HG02759 (cell line): ENCODE results near the gene HES5.
"Not testable (repeated sequence)": the region's sequence is repeated elsewhere in the genome, so short reads cannot be mapped to it uniquely, and the experiment has no call there.

Experiments
- ATAC-seq: cut with Tn5 transposase; IDR thresholded peaks from one replicate; pipeline ENCODE4 v1.9.1; 2021; ENCODE audit warnings: mild to moderate bottlenecking, moderate library complexity; ENCODE audit not compliant: unreplicated experiment

HES5 gene

DNA sequence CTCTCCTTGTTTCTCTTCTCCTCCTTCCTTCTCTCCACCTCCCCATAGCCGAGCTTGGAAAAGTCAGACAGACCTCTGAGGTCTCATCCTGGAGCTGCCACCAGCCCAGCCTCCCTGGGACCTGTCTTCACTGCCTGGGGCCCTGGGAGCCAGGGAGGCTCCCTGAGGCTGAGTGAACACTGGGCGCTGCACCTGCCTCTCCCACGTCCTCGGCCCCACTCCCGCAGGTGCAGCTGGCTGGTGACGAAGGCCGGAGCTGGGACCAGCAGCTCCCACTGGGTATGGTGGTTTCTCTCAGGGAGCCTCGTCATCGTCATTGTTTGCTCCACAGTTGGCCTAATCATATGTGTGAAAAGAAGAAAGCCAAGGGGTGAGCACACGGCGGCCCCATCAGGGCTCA is 31.4 kb upstream of the HES5 start:
- ATAC-seq = no peak

DNA sequence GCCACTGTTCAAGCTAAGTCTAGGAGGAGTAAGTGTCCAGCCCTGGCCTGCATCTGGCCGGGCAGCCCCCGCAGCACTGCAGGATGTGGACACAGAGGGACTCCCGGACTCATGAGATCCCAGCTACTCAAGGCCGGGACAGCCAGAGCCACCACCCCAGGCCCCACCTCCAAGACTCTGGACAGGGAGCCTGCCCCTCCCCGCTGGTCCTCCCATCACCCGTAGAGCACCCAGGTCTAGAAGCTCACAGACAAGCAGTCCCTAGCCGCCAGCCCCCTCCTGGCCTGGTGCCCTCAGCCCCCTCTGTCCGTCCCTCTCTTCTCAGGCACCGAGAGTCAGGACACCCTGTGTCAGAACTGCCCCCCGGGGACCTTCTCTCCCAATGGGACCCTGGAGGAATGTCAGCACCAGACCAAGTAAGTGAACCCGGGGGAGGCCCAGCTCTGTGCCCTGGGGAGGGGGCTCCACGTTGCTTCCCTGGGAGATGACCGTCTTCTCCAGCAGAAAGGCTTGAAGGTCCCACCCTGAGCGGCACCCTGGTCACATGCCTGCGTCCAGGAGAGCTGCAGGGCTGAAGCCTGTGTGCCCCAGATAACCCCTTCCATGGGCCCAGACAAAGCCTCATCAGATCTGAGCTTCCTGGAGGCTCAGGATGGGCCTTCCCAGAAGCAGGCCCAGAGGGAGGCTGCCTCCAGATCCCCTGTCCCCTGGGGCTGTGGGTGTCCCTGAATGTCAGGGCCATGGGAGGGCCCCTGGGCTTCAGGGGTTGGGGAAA is 30.4 kb upstream of the HES5 start:
- no peak for ATAC-seq

DNA sequence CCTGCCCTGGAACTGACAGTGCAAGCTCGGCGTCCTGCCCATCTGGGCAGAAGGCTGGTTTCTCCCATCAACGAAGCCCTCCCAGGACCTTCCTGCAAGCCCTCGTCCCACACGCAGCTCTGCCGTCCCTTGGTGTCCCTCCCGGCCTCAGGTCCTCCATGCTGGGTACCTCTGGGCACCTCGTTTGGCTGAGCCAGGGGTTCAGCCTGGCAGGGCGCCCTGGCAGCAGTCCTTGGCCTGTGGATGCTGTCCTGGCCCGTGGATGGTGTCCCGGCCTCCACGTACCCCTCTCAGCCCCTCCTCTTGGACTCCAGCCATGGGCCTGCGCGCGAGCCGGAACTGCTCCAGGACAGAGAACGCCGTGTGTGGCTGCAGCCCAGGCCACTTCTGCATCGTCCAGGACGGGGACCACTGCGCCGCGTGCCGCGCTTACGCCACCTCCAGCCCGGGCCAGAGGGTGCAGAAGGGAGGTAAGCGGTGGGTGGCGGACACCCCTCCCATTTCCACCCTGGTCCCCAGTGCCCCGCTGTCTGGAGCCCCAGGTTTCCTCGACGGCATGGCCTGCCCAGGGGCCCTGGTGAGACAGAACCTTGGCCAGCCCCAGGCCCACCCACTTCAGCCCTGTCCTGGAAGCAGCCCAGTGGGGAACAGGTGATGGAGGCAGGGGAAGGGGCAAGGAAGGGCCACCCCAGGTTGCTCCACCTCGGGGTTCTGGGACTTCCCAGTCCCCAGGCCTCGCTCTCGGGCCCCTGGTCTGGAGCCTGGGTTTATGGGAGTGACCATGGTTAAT is 29.6 kb upstream of the HES5 start:
- ATAC-seq = no peak

DNA sequence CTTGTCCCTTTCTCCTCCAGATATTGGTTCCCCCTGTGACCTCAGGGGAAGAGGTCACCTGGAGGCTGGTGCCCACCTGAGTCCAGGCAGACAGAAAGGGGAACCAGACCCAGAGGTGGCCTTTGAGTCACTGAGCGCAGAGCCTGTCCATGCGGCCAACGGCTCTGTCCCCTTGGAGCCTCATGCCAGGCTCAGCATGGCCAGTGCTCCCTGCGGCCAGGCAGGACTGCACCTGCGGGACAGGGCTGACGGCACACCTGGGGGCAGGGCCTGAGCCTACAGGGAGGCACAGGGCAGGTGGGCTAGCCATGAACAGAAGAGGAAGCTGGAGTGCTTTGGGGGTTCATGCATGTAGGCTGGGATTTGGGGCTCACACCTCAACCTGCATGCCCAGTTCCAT is 28.8 kb upstream of the HES5 start:
- ATAC-seq = no peak

DNA sequence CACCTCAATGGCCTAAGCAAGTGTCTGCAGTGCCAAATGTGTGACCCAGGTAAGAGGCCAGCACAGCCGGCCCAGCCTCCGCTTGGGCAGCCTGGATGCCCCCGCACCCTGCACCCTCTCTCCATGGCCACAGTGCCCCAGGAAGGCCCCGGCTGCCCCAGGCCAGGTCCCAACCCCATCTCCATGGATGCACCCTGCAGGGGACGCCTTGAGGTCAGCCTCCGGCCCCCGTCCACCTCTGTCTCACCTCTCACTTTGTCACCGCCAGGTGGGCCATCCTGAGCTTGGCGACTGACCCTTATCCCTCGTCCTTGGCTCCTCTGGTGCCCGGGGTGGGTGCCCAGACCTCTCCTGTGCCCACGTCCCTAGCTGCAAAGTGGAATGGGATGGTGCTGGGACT is 28.4 kb upstream of the HES5 start:
- no peak for ATAC-seq

DNA sequence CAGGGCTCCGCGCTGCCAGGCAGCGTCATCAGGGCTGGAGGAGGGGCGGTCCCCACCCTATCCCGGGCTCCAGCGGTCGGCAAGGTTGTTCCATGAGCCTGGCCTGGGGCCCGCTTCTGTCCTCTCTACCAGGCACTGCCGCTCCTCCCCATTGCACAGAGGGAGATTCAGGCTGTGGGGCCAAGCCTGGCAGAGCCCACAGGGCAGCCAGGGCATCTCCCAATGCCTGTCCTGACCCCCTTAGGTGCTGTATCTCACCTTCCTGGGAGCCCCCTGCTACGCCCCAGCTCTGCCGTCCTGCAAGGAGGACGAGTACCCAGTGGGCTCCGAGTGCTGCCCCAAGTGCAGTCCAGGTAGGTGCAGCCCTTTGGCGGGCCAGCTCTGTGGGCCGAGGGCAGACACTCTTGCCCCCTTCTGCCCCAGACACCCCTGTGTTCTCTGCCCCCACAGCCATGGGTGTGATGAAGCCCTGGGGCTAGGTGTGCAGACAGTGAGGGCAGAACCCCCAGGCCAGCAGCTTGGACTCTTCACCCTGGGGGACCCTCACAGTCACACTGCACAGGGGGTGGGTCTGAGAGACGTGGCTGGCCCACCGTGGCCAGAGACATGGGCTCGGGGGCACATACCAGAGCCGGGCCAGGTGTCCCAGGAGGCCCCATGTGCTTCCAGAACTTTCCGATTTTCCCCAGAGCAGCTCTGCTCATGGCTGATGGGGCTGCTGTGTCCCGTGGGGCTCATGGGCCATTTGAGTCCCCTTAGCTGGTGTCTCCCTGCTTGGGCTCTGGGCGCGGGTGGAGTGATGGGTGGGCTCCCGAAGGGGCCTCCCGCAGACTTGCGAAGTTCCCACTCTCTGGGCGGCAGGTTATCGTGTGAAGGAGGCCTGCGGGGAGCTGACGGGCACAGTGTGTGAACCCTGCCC is 27.7 kb upstream of the HES5 start:
- no peak for ATAC-seq

DNA sequence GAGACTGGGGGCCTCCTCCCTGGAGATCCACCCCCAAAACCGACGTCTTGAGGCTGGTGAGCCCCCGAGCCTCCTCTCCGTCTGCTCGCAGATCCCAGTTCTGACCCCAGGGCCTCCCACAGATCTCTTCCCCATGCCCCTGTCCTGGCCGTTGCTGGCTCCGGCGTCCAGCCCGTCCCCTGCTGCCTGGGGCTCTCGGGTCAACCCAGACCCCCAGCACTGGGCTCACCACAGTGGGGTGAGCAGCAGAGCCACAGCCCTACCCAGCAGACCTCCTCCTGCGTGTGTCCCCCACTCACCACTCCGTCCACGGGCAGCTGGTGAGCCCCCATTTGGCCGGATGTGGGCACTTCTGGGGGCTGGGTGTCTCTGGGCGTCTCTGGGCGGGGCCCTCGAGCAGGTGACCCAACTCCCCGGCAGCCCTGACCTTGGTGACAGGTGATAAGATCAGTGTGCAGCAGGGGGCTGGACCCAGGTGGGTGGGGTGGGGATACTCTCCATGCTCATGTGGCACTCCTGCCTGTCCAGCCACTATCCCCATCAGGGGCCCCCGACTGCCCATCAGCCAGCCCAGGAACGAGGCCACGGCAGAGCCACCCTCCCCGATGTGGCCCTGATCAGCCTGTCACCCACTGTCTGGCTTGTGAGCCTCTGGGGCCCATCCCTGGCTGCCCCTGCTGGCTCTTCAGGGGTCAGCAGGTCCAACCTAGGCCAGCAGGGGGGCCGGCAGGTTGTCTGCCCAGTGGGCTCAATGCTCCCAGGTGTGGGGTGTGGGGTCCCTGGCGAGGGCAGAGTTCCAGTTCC is 26.8 kb upstream of the HES5 start:
- peak; percentile 30 for ATAC-seq

DNA sequence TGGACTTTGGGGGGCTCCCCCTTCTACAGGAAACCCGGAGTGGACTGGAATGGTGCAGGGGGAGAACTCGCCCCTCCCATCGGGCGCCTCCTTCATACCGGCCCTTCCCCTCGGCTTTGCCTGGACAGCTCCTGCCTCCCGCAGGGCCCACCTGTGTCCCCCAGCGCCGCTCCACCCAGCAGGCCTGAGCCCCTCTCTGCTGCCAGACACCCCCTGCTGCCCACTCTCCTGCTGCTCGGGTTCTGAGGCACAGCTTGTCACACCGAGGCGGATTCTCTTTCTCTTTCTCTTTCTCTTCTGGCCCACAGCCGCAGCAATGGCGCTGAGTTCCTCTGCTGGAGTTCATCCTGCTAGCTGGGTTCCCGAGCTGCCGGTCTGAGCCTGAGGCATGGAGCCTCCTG is 26.2 kb upstream of the HES5 start, which contains the start of gene TNFRSF14:
Gene TNFRSF14, plus strand, starts transcription at position 95 of the 401 bp plus-strand sequence. Its CDS starts 294 bp downstream, at position 389.
- peak; percentile 37 for ATAC-seq

DNA sequence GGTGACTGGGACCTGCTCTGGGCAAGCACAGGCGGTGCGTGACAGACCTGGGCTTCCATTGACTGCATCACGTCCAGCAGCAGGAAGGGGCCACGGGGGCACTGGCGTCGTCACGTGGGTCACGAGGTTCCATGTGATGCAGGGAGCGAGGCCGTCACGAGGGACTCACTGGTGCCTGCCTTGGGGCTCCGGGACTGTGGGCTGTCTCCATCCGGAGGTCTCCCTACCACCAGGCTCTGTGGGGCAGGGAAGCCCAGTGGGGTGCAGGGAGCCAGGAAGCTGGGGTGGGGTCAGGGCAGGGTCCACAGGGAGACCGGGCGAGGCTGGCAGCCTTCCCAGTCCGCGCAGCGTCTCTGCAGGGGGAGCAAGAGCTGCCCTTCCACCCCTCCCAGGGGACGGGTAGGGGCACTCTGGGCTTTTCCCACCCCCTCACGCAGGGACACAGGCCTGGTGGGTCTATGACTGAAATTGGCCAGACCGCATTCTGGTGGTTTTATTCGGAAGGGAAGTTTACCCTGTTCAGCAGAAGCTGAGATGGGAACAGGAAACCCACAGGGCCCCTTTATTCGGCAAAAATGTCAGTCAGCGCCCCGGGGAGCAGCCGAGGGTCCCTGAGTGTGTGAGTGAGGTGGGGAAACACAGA is 25.7 kb upstream of the HES5 start:
- peak; percentile 41 for ATAC-seq

DNA sequence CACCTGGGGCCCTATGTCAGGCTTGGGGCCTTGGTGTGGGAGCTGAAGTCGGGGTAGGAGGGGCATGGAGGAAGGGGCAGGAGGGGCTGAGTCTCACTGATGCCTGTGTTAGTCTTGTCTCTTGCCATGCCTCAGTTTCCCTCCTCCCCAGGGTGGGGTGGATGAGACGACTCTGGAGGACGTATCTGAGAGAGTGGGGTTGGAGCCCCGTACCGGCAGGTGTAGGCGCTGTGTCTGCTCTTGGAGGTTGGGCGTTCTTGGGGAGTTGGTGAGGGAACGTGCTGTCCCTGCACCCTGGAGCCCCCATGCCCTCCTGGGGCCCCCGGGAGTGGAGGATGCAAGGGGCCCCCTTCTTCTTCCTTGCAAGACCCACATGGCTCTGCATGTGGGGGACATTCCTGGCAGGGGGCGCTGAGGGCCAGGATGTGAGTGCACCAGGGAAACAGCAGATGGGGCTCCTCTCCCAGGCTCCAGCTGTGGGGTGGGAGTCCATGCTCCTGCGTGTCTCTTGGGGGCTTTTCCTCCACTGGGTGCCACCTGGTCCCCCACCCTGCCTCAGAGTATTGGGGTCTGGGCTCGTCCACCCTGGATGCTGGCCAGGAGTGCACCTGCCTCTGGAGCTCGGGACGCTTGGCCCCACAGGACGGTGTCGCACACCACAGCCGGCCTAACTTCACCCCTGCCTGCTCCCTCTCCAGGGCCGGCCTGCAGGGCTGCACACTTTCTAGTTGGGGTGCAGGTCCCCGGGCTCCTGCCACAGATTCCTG is 24.7 kb upstream of the HES5 start:
- ATAC-seq = no peak

DNA sequence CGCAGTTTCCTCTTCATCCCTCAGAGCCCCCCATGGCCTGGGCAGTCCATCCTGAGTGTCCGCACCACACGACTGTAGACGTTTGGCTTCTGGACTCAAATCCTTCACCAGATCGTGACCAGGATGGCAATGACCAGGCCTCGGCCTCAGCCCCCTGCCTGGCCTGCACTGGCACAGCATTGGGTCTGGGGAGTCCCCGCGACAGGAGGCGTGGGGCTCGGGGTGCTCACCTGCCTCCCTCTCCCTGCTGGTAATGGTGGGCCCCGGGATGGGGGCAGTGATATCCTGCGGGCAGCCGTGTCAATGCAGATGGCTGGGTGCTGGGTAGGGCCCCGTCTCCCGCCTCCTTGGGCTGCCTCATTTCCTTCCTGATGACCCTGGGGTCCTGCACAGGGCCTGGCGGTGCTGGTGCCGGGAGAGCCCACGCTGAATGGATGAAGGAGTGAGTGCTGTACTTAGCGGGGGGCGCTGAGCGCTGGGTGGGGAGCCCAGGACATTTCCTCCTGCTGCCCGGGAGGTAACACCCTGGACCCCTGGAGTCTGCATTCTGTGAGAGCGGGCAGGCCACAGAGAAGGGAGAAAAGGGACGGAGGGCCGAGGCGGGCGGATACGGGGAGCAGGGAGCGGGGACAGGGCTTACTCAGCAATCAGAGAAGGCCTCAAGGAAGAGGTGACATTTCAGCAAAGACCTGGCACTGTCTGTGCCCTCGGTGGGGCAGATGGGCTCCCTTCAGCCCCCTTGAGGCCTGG is 24.0 kb upstream of the HES5 start:
- no peak for ATAC-seq

DNA sequence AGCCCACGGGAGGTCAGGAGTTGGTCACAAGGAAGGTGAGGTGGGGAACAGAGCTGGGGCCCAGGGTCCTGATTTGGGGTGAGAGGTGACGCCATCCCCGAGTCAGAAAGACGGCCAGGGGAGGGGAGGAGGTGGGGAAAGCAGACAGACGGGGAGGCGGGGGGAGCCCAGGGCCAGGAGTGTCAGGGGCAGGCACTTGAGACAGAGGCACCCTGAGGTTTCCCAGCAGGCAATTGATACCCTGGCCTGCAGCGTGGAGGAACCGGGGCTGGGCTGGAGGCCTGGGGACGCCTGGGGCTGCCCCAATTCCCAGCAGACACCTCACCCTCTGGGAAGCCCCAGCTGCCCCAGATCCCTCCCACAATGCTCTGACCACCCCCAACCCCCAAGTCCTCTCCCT is 23.0 kb upstream of the HES5 start:
- not testable (repeated sequence) for ATAC-seq

DNA sequence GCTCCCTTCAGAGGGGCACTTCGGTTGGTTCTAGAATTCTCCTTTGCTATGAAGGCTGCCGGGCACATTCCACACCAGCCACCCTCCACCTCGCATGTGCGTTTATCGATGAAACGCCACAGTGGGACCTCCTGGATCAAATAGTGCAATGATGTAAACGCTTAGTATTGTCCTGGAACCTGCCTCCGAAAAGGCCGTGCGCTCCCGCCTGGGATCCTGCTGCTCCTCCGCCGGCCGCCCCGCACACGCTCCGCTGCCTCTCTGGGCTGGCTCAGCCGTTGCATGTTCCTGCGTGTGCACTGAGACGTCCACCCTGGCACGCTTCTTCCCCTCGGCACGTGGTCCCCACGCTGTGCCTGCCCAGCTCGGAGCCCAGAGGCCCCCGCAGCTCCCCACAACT is 22.1 kb upstream of the HES5 start:
- no peak for ATAC-seq

DNA sequence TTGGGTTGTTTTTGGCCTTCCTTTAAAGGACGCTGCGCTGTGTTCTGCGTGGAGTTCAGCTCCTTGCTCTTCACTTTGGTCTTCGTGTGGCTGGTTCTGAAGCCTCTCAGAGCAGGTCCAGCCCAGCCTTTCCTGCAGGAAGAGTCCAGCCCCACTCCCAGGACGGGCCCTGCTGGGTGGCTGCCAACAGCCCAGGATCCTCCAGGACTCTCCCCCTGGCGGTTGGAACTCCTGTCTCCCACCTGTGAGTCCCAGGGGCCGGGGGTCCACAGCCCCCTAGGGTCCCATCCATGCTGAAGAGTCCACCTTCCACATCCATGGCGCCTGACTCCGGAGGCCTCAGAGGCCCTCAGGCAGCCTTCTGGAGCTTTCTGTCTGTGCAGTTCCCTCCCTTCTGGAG is 21.5 kb upstream of the HES5 start:
- ATAC-seq = not testable (repeated sequence)

DNA sequence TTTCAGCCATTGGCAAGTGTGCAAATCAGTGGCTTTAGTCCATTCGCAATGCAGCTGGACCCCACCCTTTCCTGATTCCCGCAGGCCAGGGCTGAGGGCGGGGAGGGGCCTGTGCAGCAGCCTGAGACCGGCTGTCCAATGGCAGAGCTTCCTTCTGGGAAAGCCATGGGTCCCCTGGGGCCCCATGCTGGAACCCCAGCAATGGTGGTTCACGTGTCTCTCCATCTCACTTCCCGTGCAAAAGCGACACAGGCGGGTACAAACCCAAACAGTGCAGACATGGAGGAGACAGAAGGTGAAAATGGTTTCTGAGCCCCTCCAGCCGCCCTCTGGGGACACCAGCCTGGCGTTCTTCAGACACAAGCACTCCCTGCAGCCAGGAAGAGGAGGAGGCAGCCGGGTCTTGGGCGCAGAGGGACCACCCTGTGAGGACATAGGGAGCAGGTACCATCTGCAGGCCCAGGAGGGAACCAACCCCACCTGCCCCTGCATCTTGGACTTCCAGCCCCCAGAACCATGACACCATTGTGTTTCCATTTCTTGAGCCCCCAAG is 20.3 kb upstream of the HES5 start:
- not testable (repeated sequence) for ATAC-seq

DNA sequence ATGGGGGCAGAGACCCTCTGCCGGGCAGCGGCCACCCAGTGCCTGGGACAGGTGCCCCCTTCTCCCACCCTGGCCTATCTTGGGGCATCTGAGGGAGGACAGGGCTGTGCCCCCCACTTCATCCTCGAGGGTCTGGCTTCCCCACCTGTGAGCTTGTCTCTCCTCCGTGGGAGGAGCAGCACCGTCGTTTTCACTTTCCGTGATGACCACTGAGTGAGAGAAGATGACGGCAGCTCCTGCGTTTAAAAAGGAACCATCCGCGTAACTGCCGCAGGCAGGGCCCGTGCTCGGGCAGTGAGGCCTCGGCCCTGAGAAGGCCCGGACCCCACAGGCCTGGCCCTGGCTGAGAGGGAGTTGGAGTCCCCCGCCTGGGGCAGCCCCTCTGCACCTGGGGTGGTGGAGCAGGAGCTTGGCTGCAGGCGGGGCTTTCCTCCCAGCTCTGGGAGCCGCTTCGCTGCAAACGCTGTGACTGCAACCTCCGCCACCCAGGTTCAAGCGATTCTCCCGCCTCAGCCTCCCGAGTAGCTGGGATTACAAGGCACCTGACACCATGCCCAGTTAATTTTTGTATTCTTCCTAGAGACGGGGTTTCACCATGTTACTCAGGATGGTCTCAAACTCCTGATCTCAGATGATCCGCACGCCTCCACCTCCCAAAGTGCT is 19.4 kb upstream of the HES5 start:
- ATAC-seq = not testable (repeated sequence)

DNA sequence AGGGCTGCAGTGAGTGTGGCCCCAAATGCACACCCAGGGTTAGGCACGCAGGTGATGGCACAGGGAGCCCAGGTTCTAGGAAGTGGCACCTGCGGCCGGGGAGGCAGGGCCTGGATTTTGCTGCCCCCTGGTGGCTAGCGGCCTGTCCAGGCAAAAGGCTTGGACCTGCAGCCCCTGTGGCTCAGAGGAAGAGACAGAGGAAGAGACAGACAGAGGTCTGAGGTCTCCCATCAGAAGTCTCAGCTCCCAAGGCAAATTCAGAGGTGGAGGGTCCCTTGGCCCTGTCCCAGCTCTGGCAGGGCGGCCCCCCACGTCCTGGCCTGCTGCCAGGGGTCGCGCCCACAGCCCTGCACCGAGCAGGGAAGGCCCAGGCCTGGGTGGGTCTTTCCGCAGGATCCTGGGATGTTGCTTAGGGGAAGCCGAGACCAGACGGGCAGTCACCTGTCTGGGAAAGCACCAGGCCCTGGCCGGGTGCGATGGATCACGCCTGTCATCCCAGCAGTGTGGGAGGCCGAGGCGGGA is 18.1 kb upstream of the HES5 start:
- ATAC-seq = peak; percentile 26
